Endothelial cell of umbilical vein (primary cell): Measurements from ENCODE around the gene DNAJC18. TPM values are rescaled to one million over a fixed set of nuclear protein-coding genes. Genes with fewer than 3 reads are reported as not detected.

Source experiments
- BruUV-seq: library from RNA; stranded (reverse); fragments of 400-500 nt; replicated peaks from 2 replicates; lab custom pipeline; 2021; lab: Mats Ljungman, UMichigan
- CTCF ChIA-PET: fragments of 300-600, 350-600 bp; sonication (Branson Sonifier 250); formaldehyde crosslinking; loops from one replicate; lab custom pipeline; 2021; ENCODE audit warnings: antibody characterized with exemption, inconsistent platforms; lab: Charles Lee
- POLR2A ChIA-PET: fragments of 300-600, 350-600 bp; sonication (Branson Sonifier 250); formaldehyde crosslinking; loops from one replicate; lab custom pipeline; 2021; ENCODE audit warnings: antibody characterized with exemption, inconsistent platforms; lab: Charles Lee
- DNase-seq: peaks from one replicate; pipeline ENCODE4 v3.0.0-alpha.2; 2011; ENCODE audit warnings: low read depth, low spot score
- FAIRE-seq: peaks from 2 replicates; lab custom pipeline; 2011; peaks lifted over from hg19 to GRCh38; lab: Jason Lieb, UNC
- H2AFZ ChIP-seq: 2 replicates; pipeline ENCODE4 v1.6.0; 2012; ENCODE audit warnings: low read depth, low read length, control low read depth, inconsistent platforms
- H3K27ac ChIP-seq: 2 replicates; pipeline ENCODE4 v1.5.1; 2011; ENCODE audit warnings: low read depth, mild to moderate bottlenecking, control low read depth, low read length, moderate library complexity; ENCODE audit not compliant: insufficient read depth
- H3K27me3 ChIP-seq, 2 experiments: 2 replicates each; pipeline versions ENCODE4 v1.6.0 to v1.6.1; 2011; ENCODE audit warnings: low read length in 2 of 2, mixed read lengths in 1 of 2; ENCODE audit not compliant: control insufficient read depth in 2 of 2, insufficient read depth in 2 of 2
- H3K36me3 ChIP-seq, 2 experiments: 2 replicates in 1 of 2; 3 replicates in 1 of 2; pipeline ENCODE4 v1.5.1; 2011; ENCODE audit warnings: low read length in 2 of 2, mild to moderate bottlenecking in 1 of 2, moderate library complexity in 1 of 2; ENCODE audit not compliant: control insufficient read depth in 2 of 2, insufficient read depth in 2 of 2; ENCODE audit errors: extremely low read depth in 1 of 2
- H3K4me1 ChIP-seq: 3 replicates; pipeline ENCODE4 v1.5.1; 2011; ENCODE audit warnings: mild to moderate bottlenecking, low read length; ENCODE audit not compliant: control insufficient read depth, insufficient read depth; ENCODE audit errors: extremely low read depth
- H3K4me2 ChIP-seq: 2 replicates; pipeline ENCODE4 v1.6.1; 2011; ENCODE audit warnings: low read length, control low read depth, mixed read lengths; ENCODE audit not compliant: insufficient read depth
- H3K4me3 ChIP-seq, 3 experiments: fragments of 200-600 bp in 1 of 3; sonication (generic), shearing (Covaris generic) in 1 of 3; replicated peaks in 1 of 3; 2 replicates each; pipeline ENCODE4 v1.5.1; 2011 to 2016; ENCODE audit warnings: control low read depth in 3 of 3, low read length in 3 of 3, mild to moderate bottlenecking in 2 of 3, inconsistent platforms in 1 of 3, low read depth in 1 of 3, moderate library complexity in 1 of 3; ENCODE audit not compliant: insufficient read depth in 1 of 3
- H3K79me2 ChIP-seq: 2 replicates; pipeline ENCODE4 v1.6.0; 2012; ENCODE audit warnings: low read length, inconsistent platforms; ENCODE audit not compliant: control insufficient read depth, insufficient read depth
- H3K9ac ChIP-seq: replicated peaks from 2 replicates; pipeline ENCODE3; 2011; ENCODE audit warnings: low read length, control low read depth; ENCODE audit not compliant: insufficient read depth; ENCODE audit errors: extremely low read depth
- H3K9me1 ChIP-seq: replicated peaks from 3 replicates; pipeline ENCODE4 v1.6.0; 2011; ENCODE audit warnings: mild to moderate bottlenecking, low read length; ENCODE audit not compliant: control insufficient read depth, insufficient read depth; ENCODE audit errors: extremely low read depth
- H3K9me3 ChIP-seq: replicated peaks from 2 replicates; pipeline ENCODE4 v1.5.1; 2012; ENCODE audit warnings: low read length, inconsistent platforms; ENCODE audit not compliant: control insufficient read depth, insufficient read depth
- H4K20me1 ChIP-seq: replicated peaks from 2 replicates; pipeline ENCODE3; 2011; ENCODE audit warnings: mild to moderate bottlenecking, low read length; ENCODE audit not compliant: control insufficient read depth, insufficient read depth; ENCODE audit errors: extremely low read depth
- CTCF ChIP-seq, 2 donors: IDR thresholded peaks; 1 replicate in 1 of 2; 2 replicates in 1 of 2; pipeline ENCODE4 v1.5.1; 2011; ENCODE audit warnings: low read length in 2 of 2, mild to moderate bottlenecking in 2 of 2, moderate library complexity in 2 of 2, control low read depth in 1 of 2, inconsistent platforms in 1 of 2, low read depth in 1 of 2; ENCODE audit not compliant: insufficient read depth in 1 of 2; ENCODE audit errors: extremely low read depth in 1 of 2
- EZH2 ChIP-seq: IDR thresholded peaks from 2 replicates; pipeline ENCODE4 v1.6.1; 2012; ENCODE audit warnings: borderline replicate concordance, low read depth, mild to moderate bottlenecking, moderate library complexity, low read length, inconsistent platforms; ENCODE audit not compliant: severe bottlenecking
- FOS ChIP-seq: IDR thresholded peaks from 2 replicates; pipeline ENCODE4 v1.6.1; 2011; ENCODE audit warnings: mild to moderate bottlenecking, low read length, moderate library complexity, borderline replicate concordance; ENCODE audit not compliant: insufficient read depth
- GATA2 ChIP-seq: IDR thresholded peaks from 2 replicates; pipeline ENCODE4 v1.7.0; 2011; ENCODE audit warnings: low read depth, mild to moderate bottlenecking, moderate library complexity, mixed read lengths, low read length; ENCODE audit not compliant: insufficient read length, insufficient read depth
- JUN ChIP-seq: IDR thresholded peaks from 2 replicates; pipeline ENCODE4 v1.6.1; 2011; ENCODE audit warnings: borderline replicate concordance, low read depth; ENCODE audit not compliant: insufficient read length, insufficient read depth
- MAX ChIP-seq: IDR thresholded peaks from 2 replicates; pipeline ENCODE4 v1.6.1; 2011; ENCODE audit not compliant: insufficient read depth, insufficient read length
- MYC ChIP-seq: IDR thresholded peaks from one replicate; pipeline ENCODE4 v1.6.1; 2011; ENCODE audit warnings: mild to moderate bottlenecking, low read depth, low read length
- POLR2A ChIP-seq: IDR thresholded peaks from 2 replicates; pipeline ENCODE4 v1.6.1; 2012; ENCODE audit warnings: low read depth, mild to moderate bottlenecking, control low read depth, low read length
- POLR2AphosphoS5 ChIP-seq: IDR thresholded peaks from 2 replicates; pipeline ENCODE4 v1.6.1; 2012; ENCODE audit warnings: low read depth, mild to moderate bottlenecking, control low read depth, low read length, moderate library complexity; ENCODE audit not compliant: insufficient read depth
- dilution Hi-C: fragments of 300-500 bp; cut with MboI; formaldehyde crosslinking; loops from one replicate; pipeline ENCODE4 v1.15.0; 2019; ENCODE audit warnings: low sequenced_read_pairs; ENCODE audit not compliant: extremely low pct_ligation_motif_present
- intact Hi-C: fragments of 100-400 bp; cut with micrococcal nuclease; formaldehyde crosslinking; loops from one replicate; pipeline ENCODE4 v1.10.0; 2022
- polyA plus RNA-seq, 4 experiments: library from polyadenylated mRNA; depleted of rRNA in 3 of 4; stranded (reverse) in 3 of 4; unstranded in 1 of 4; fragments of >200 nt; gene quantifications; 2 replicates each; pipeline versions ENCODE4 v1.2.1 to v1.2.3, GENCODE V29; 2011 to 2012; ENCODE audit warnings: missing spikeins in 1 of 4
- total RNA-seq: library from RNA; stranded (reverse); gene quantifications from 2 replicates; pipeline ENCODE4 v1.2.3, GENCODE V29; 2021

Gene DNAJC18
- total and polyA plus RNA-seq, 2 donors (not counting 3 experiments of a cell fraction or from before 2014, with no cell fraction given) = 23.2 to 52.6 TPM

- Histone ChIP-seq H4K20me1 (no peaks in the 10 kb centered on the region), H3K9ac (no peak overlapping the region), H3K4me2 (no peak overlapping the region), H3K27me3 (no peaks in the 10 kb centered on the region), H3K36me3 (peaks cover 47 to 70% of the 10 kb centered on the region in 2 experiments), H3K27ac (no peak overlapping the region), H3K9me1 (no peaks in the 10 kb centered on the region), H3K4me1 (peaks cover 12% of the 10 kb centered on the region), H3K79me2 (peaks cover 20% of the 10 kb centered on the region), H2AFZ (no peak overlapping the region), H3K4me3 (no peak overlapping the region), H3K9me3 (no peaks in the 10 kb centered on the region)
- POLR2A ChIA-PET = no interaction called here
- CTCF ChIA-PET = no interaction called here
- DNase-seq (no peak), FAIRE-seq (no peak)
- BruUV-seq = TSS peak; percentile 5
- intact Hi-C loops = no loop called here
- dilution Hi-C loops = no loop called here
- TF ChIP-seq POLR2AphosphoS5 (no peak), GATA2 (no peak)
Measured at GRCh38 chr5:139451878-139452660, 12.7 kb upstream of the DNAJC18 start.

- no peak overlapping the region for H3K4me2 ChIP-seq
- no peak overlapping the region for H3K9ac ChIP-seq
- H3K27me3 ChIP-seq = no peaks in the 10 kb centered on the region
- dilution Hi-C loops = no loop called here
- FAIRE-seq (no peak), DNase-seq (no peak)
- H3K9me1 ChIP-seq = no peaks in the 10 kb centered on the region
- no peak overlapping the region for H3K4me3 ChIP-seq
- H2AFZ ChIP-seq = no peak overlapping the region
- H3K27ac ChIP-seq = no peak overlapping the region
- ChIA-PET CTCF (no interaction called here), POLR2A (no interaction called here)
- no peaks in the 10 kb centered on the region for H3K9me3 ChIP-seq
- intact Hi-C loops = no loop called here
- peaks cover 19% of the 10 kb centered on the region for H3K4me1 ChIP-seq
- no TSS peak for BruUV-seq
- peaks cover 42 to 64% of the 10 kb centered on the region in 2 experiments for H3K36me3 ChIP-seq
- H4K20me1 ChIP-seq = no peaks in the 10 kb centered on the region
- peaks cover 11% of the 10 kb centered on the region for H3K79me2 ChIP-seq
- TF ChIP-seq MAX (no peak), JUN (no peak), FOS (no peak), EZH2 (no peak), CTCF (IDR thresholded peaks at IDR 0.05; ENCODE audit: extremely low read depth in 1 of 2, insufficient read depth in 1 of 2, low read depth in 1 of 2, low read length in 2 of 2) (no peak), POLR2A (no peak), MYC (no peak), POLR2AphosphoS5 (no peak), GATA2 (no peak)
Measured at GRCh38 chr5:139451176-139451575, 11.9 kb upstream of the DNAJC18 start.
